NCI-H2107 treated with DMSO at 0.1 percent for 48 hours (cell line): Measurements from ENCODE around the gene MAP1B.
"Not testable (repeated sequence)": the region's sequence is repeated elsewhere in the genome, so short reads cannot be mapped to it uniquely, and the experiment has no call there.

ENCODE experiments used
- DNase-seq: peaks from one replicate; lab custom pipeline; 2025; ENCODE audit not compliant: unreplicated experiment; lab: John Stamatoyannopoulos, UW

MAP1B gene

DNA sequence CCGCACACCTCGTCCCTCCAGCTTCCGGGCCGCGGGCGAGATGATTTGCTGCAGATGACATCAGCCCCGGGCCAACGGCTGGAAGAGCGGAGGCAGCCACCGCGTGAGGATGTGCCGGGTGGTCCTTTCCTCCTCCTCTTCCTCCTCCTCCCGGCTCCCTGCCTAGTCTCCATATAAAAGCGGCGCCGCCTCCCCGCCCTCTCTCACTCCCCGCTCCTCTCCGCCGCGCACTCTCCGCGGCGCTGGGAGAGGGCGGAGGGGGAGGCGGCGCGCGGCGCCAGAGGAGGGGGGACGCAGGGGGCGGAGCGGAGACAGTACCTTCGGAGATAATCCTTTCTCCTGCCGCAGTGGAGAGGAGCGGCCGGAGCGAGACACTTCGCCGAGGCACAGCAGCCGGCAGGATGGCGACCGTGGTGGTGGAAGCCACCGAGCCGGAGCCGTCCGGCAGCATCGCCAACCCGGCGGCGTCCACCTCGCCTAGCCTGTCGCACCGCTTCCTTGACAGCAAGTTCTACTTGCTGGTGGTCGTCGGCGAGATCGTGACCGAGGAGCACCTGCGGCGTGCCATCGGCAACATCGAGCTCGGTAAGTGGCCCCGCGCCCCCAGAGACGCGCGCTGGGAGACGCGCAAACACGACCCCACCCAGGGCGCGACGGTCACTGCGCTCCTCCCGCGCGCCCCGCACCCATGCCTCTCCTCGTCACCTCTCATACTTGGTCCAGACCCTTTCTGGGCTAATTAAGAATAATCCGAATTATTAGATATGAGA is at the start of gene MAP1B:
MAP1B (plus strand) TSS at position 345 of the 770 bp plus-strand sequence; CDS start at position 402, 57 bp downstream.
- peak; percentile 33 for DNase-seq

DNA sequence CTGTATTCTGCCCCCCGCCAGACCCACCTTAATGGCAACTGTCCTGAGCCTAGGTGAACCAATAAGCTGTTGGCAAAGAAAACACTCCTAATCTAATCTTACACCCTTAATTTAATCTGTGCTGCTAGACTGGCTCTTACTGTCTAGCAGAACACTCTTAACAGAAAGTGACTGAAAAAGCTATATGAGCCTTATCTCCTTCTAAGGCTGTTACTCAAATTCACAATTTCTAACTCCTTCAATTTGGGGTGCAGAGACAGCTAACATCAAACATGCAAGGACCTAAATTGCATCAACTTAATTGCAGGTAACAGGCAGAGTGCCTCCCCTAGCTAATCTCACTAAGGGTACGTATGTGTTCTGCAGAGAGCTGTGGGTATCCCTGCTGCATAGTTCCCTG is 49.5 kb upstream of the MAP1B start:
- no peak for DNase-seq

DNA sequence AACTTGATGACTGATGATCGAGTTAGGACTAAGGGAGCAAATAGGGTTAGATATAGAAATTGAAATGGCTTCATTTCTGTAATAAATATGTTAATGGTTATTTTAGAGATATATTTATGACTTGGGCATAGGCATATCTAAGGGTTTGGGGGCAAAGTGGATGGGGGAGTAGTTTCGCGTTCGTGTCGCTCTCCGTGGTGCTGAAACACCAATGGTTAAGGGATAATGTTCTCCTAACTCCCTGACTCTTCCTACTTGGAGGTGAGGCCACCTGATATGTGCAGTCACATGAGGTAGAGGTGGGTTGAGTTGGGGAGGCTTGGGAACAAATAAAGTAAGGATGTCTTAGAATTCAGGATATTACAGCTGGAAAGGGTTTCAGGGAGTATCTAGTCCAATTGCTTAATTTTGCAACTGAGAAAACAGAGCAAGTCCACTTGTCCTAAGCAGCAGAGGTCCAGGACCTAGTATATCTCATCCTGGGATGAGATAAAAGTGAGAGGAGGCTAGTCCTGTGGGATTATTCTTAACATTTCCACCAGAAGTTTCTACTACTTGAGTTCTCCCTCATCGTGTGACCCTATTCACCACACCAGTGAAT is 44.0 kb upstream of the MAP1B start:
- no peak for DNase-seq

GRCh38 chr5:72064801-72065570 is 42.3 kb upstream of the MAP1B start:
- DNase-seq = peak; percentile 60

- DNase-seq = no peak
These were observed 41.5 kb upstream of the MAP1B start for GRCh38 chr5:72065751-72066255.

DNA sequence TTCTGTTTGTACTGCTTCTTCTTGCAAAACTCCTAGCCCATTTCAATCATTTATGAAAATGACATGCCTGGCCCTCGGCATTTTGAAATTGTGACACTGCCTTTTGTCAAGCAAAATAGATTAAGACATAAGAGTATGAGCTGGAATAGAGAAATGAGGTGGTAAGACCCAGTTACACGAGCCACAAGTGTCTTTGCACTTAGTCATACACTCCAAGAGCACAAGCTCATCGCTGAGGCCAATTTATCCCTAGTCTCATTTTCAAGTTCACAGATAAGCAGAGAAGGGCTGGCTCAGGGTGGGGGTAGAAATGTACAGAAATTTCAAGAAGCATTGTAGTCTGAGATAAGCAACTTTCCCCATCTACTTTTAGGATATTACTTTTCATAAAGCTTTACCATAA is 40.6 kb upstream of the MAP1B start:
- no peak for DNase-seq

- no peak for DNase-seq
These were observed 39.4 kb upstream of the MAP1B start for GRCh38 chr5:72067682-72068470.

GRCh38 chr5:72070529-72070928 is 36.7 kb upstream of the MAP1B start:
- no peak for DNase-seq

DNA sequence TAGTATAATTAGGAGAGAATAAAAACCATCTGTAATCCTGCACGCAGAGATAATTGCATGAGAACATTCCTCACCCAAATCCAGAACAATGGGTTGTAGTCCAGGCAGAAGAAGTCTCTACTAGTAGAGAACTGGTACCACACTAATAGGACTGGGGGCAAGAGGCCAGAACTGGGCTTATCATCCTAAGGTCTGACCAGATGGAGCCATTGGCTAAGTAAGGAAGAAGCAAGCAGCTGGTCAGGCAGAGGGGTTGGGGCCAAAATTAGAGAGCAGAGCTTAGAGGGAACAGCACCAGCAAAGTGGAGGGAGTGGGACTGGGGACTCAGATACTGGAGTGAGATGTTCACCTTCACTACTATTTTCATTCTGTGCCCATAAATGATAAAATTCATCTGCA is 35.4 kb upstream of the MAP1B start:
- DNase-seq = no peak

DNA sequence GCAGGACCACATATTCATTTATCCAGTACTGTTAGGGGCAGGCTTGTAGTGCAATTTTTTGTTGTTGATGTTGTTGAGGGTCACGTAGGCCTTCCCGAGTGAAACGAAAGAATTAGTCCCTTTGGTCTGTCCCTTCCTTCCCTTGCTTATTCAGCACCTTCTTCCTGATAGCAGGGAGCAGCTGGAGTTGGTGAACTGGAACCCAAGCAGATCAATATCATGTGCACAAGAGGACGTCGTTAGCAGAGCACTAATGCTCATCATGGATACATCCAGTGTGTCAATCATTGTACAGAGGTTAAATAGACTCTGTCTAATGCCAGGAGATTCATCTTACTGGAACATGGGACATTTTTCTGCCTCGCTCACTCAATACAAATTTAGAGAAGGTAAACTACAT is 33.0 kb upstream of the MAP1B start:
- DNase-seq = peak; percentile 18

- DNase-seq = no peak
These were observed 31.8 kb upstream of the MAP1B start for GRCh38 chr5:72075461-72075860.

DNA sequence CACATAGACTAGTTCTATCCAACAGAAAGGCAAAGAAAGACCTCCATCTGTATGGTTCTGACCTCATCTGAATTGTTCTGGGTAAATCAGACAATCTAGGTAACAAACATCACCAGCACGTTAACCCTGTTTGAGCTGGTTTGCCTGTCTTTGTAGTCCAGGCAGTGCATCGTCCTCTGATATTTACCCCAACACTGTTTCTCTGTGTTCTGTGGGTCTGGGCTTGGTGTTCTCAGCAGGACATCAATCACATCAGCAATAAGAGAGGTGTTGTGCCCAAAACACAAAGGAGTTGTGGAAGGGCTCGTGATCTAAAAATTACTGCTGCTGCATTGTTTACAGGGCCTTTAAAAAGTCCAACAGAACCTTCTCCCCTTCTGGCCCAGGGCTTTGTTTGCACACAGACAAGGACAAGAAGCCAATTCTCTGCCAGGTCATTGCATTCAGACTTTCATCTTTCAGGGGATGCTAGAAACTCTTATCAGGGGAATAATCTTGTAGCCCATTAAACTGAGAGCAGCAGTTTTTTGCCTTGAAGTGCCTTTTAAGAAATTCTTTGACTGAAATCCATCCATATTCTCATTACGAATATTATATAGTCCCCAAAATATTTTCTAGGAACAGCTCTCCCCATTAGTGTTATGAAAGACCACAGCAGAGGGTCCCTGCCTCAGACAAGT is 30.5 kb upstream of the MAP1B start:
- DNase-seq = no peak

DNA sequence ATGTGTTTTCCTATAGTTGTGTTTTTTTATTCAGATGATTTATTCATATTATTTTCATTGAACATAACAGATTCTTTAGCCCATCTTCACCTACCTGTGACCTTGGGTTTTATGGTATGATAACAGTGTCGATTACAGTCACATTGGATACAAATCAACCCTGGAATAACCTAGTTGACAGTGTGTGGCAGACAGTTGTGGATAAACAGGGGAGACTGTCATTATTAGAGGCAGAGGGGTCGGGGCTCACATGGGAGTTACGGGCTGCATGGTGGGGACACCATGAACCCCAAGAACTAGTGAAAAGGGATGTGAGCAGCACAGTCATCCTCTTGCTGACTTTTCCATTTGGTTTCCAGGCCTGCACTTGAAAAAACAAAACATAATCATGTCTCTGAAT is 29.9 kb upstream of the MAP1B start:
- DNase-seq = no peak

DNA sequence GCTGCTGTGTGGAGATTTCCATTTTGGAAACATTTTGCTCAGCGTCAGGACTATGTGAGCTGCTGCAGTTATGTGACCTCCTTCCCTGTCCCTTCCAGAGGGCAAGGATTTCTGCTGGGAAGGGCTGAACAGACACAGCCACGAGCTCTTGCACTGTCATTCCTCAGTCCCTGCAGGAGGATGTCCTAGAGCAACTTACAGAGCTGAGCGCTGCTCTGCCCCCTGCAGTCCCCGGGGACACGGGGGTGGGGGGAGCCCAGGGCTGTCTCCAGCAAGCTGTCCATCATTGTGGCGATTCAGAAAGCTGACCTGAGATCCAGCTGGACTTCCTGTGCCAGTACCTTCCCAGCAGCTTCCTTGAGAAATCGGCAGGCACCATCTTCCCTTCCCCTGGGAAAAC is 28.0 kb upstream of the MAP1B start:
- DNase-seq = no peak

GRCh38 chr5:72082048-72082447 is 25.2 kb upstream of the MAP1B start:
- DNase-seq = no peak

GRCh38 chr5:72084876-72085275 is 22.4 kb upstream of the MAP1B start:
- no peak for DNase-seq

DNA sequence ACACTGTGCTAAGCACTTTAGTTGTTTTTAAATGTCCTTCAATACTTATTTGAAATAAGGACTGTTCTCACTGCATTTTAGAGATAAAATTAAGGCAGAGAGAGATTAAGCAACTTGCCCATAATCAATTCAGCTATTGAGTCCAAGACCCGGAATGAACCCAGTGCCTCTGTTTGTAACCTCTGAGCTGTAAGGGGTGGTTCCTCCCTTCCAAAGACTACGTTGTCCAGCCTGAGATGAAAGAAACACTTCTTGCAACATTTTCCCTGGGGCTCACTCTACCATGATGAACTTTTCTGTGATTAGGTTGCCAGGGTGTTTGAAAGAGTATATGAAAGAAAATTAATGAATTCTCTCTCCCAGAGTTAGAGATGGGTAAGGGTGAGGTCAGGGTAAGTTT is 22.0 kb upstream of the MAP1B start:
- DNase-seq = no peak

- DNase-seq = not testable (repeated sequence)
These were observed 17.6 kb upstream of the MAP1B start for GRCh38 chr5:72089713-72090112.

DNA sequence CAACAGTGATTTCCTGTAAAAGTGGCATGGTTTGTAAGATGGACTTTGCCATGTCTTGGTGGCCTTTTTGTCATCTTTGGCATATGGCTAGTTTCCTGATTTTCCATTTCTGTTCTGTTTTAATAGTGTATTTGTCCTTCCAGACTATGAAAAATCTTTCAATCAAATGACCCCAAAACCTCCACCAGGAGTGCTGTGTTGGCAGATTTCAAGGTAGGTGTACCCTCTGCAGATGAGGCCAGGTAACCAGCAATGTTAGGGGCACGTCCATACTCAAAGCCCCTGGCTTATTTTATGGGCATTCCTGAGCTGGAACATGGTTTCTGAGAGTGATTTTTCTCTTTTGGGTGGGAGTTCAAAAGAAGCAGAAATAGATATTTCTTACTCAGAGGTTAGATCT is 15.2 kb upstream of the MAP1B start:
- no peak for DNase-seq

GRCh38 chr5:72093217-72093616 is 14.1 kb upstream of the MAP1B start:
- no peak for DNase-seq
